GM12878 (cell line): ENCODE data around the gene LMX1B. TPM values are rescaled to one million over a fixed set of nuclear protein-coding genes. Genes with fewer than 3 reads are reported as not detected.

Experiments
- CBFB ChIP-seq: IDR thresholded peaks from 2 replicates; pipeline ENCODE4 v1.6.1; 2016; ENCODE audit warnings: antibody characterized with exemption, low read depth
- CBX3 ChIP-seq: fragments of 200-600 bp; sonication (generic); IDR thresholded peaks from 2 replicates; pipeline ENCODE4 v1.6.1; 2016; ENCODE audit warnings: low read depth, borderline replicate concordance
- NBN ChIP-seq: fragments of 450-650 bp; IDR thresholded peaks from 2 replicates; pipeline ENCODE4 v1.6.1; 2016
- NR2C1 ChIP-seq: fragments of 450-650 bp; IDR thresholded peaks from 2 replicates; pipeline ENCODE4 v1.6.1; 2017; ENCODE audit warnings: antibody characterized with exemption, mild to moderate bottlenecking, moderate library complexity
- TAF1 ChIP-seq: IDR thresholded peaks from 2 replicates; pipeline ENCODE4 v1.6.1; 2011; ENCODE audit warnings: mild to moderate bottlenecking, low read depth, low read length, borderline replicate concordance
- TCF7 ChIP-seq: IDR thresholded peaks from 2 replicates; pipeline ENCODE4 v1.6.1; 2014; ENCODE audit warnings: antibody characterized with exemption, borderline replicate concordance
- polyA plus RNA-seq, 11 experiments: library from polyadenylated mRNA; depleted of rRNA in 4 of 11; unstranded in 6 of 11; stranded (reverse) in 5 of 11; fragments of >200 nt; fragmentation: Nextera tagmentation in 4 of 11; fragmentation: Illumina TruSeq in 1 of 11; extraction: Ambion mirVana in 4 of 11; extraction: Trizol in 1 of 11; gene quantifications; 1 replicate in 1 of 11; 2 replicates in 10 of 11; pipeline versions ENCODE4 v1.2.1 to v1.2.3, GENCODE V29; 2011 to 2016; ENCODE audit warnings: inconsistent platforms in 2 of 11, missing spikeins in 2 of 11, low read depth in 1 of 11
- total RNA-seq, 4 experiments: library from RNA; depleted of rRNA in 3 of 4; stranded (reverse); fragments of >200 nt in 3 of 4; fragmentation: Illumina TruSeq in 1 of 4; extraction: Trizol in 1 of 4; gene quantifications; 2 replicates each; pipeline versions ENCODE4 v1.2.1 to v1.2.3, GENCODE V29; 2013 to 2021
- TF ChIP-seq, protein P1 (sequence below): fragments of 450-650 bp; IDR thresholded peaks from 2 replicates; pipeline ENCODE4 v1.6.1; 2014; ENCODE audit warnings: mild to moderate bottlenecking
- TF ChIP-seq, protein P2 (sequence below): fragments of 450-650 bp; IDR thresholded peaks from 2 replicates; pipeline ENCODE4 v1.6.1; 2017; ENCODE audit warnings: borderline replicate concordance
- TF ChIP-seq, protein P3 (sequence below): fragments of 150-350 bp; IDR thresholded peaks from 2 replicates; pipeline ENCODE4 v1.6.1; 2014; ENCODE audit warnings: mild to moderate bottlenecking, low read depth, low read length

The LMX1B gene
- total and polyA plus RNA-seq, 10 of the 15 experiments (the other 5 are each of a cell fraction or from before 2014, with no cell fraction given), result not detected

DNA sequence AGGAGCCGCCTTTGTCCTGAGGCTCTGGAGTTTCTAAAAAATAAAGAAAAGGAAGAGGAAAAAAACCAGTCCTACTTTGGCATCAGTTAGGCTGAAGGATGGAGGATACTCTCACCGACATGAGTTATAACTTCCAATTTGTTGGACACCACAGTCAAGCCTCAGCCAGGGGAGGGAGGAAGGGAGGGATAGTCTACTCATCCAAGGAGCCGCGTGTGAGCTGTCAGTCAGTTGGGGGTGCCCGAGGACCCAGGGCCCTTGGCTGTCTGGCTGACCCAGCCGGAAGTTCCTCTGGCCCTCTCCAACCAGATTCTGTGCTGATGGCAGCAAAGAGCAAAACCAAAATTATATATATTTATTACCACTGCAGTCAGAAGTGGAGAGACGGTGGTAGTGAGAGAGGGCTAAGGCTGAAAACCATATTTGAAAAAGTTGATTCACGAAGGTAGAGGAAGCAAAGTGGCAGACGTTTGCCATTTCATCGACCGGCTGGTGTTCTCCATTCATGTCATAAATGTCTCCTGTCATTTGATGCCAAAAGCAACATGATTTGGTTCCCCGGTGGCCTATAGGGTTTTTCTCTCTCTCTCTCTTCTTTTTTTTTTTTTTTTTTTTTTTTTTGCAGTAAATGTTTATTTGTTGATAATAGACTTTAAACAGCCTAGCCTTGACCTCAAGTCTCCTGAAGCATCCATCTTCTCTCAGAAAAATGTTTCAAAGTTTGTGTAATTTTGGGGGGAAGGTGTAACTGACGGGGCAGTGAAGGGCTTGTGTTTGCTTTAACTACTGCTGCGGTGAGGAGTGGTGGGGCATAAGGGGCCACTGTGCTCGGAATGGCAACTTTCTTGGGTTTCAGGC, 7.6 kb downstream of the LMX1B start (continued):
- TF ChIP-seq, protein P1, sequence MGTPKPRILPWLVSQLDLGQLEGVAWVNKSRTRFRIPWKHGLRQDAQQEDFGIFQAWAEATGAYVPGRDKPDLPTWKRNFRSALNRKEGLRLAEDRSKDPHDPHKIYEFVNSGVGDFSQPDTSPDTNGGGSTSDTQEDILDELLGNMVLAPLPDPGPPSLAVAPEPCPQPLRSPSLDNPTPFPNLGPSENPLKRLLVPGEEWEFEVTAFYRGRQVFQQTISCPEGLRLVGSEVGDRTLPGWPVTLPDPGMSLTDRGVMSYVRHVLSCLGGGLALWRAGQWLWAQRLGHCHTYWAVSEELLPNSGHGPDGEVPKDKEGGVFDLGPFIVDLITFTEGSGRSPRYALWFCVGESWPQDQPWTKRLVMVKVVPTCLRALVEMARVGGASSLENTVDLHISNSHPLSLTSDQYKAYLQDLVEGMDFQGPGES, result no peak
- TF ChIP-seq, protein P2, sequence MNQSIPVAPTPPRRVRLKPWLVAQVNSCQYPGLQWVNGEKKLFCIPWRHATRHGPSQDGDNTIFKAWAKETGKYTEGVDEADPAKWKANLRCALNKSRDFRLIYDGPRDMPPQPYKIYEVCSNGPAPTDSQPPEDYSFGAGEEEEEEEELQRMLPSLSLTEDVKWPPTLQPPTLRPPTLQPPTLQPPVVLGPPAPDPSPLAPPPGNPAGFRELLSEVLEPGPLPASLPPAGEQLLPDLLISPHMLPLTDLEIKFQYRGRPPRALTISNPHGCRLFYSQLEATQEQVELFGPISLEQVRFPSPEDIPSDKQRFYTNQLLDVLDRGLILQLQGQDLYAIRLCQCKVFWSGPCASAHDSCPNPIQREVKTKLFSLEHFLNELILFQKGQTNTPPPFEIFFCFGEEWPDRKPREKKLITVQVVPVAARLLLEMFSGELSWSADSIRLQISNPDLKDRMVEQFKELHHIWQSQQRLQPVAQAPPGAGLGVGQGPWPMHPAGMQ, result no peak
- TF ChIP-seq TAF1, result no peak
- no peak for TF ChIP-seq TCF7
- TF ChIP-seq CBFB, result no peak
- no peak for TF ChIP-seq CBX3
- TF ChIP-seq NR2C1, result no peak
- TF ChIP-seq NBN, result no peak
- TF ChIP-seq, protein P3, sequence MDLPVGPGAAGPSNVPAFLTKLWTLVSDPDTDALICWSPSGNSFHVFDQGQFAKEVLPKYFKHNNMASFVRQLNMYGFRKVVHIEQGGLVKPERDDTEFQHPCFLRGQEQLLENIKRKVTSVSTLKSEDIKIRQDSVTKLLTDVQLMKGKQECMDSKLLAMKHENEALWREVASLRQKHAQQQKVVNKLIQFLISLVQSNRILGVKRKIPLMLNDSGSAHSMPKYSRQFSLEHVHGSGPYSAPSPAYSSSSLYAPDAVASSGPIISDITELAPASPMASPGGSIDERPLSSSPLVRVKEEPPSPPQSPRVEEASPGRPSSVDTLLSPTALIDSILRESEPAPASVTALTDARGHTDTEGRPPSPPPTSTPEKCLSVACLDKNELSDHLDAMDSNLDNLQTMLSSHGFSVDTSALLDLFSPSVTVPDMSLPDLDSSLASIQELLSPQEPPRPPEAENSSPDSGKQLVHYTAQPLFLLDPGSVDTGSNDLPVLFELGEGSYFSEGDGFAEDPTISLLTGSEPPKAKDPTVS, result no peak
